Activated CD4-positive, alpha-beta T cell treated with anti-CD3 and anti-CD28 coated beads, Interleukin-2, amount 50 U/mL, for 24 hours (primary cell): ENCODE results near the gene TMEM81.
A peak's percentile ranks its signal among the peaks of the same experiment; 100 is the strongest.

Experiments
- DNase-seq, 2 donors: peaks; one replicate each; pipeline ENCODE4 v3.0.0-alpha.2; 2020; ENCODE audit warnings: low read depth in 1 of 2, low spot score in 1 of 2

The TMEM81 gene

DNA sequence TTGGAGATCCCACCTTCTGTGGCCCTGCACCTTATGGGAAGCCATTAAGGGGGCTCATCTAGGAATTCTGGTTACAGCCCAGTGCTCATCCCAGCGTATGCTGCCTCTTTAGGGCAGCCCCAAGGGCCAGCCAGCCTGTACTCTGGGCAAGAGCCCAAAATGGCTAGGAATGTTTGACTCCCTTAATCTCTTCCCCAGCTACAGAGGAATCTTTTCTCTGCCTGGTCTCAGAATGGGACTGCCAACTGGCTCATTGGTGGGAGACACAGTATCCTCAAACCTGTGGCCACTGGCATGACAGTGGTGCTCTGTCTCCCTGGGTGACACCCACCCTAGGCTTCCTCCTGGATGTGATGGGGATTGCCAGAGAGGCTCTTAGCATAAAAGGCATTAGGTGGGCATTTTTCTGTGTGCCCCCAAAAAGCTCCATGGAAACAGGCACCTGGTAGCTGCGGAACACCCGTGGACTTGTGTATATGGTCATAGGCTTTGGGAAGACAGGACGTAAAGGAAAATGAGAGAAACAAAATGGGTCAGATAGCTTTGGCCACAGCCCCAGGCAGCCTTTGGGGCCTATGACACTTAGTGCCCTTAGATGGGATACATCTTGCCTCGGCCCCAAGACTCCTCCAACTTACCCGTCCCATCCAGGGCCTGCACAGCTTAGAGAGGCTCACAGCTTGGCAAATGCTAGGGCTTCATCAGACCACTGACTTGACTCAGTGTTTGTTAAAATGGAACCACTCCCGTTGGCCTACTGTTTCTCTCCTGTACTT lies 6.9 kb downstream of the TMEM81 start:
- DNase-seq = no peak

DNA sequence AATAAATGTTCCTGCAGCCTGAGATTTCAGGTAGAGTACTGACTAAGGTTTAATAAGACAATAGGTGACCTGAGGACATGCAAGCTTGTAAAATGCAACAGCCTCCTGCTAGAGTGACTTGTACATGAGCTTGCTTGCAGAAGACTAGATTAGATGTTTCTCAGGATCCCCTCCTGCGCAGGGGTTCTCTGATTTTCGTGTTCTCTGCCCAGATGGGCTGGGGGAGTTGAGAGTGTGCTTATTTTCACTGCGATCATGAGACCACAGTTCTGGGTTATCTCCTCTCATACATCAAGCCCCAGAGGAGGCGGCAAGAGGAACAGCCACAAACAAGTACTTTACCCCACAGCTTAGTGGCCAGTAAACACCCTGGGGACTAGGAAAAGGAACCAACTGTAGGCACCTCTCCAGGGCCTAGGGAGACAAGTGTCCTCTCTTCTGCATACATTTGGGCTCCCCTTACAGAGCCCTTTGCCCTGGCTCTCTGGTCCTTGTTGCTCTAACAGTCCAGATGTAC lies 8.0 kb downstream of the TMEM81 start:
- DNase-seq = no peak

DNA sequence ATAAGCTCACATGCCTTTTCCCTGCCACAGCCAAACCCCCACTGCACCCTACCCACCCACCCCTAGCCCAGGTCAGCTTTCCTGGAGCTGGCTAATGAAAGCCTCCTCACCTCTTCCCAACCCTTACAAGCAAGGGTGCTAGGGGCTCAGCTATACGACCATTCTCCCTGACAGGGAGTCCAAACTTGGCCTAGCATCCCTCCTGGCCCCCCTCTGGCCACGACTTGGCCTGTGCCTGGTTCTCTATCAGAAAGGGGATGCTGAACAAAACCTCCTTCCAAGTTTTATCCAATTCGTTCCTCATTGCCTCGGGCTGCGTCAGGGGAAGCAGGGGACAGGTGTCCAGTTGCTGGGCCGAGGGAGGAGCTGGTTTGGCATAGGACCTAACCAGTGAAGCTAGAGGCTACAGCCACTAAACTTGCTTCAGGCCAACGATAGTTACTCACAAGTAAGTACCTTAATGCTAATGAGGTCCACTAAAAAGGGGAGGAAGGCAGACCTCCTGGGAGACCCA lies 8.6 kb downstream of the TMEM81 start:
- no peak for DNase-seq

DNA sequence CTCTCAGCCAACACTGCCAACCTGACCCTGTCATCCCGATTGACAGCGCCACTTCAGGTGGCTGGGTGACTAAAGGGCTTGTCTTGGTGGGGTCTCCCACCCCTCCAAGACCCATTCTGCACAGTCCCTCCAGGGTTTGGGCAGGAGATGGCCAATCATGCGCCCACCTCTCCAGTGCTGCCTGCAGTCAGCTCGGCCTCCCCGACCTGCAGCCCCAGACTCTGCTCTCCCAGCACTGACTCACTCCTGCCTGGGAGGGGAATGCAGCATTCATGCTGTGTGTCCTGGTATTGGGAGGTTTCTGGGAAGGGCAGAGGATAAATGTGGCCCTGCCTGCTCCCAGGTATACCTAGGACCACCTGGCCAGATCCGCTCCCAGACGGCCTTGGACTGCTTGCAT lies 9.7 kb downstream of the TMEM81 start:
- no peak for DNase-seq

DNA sequence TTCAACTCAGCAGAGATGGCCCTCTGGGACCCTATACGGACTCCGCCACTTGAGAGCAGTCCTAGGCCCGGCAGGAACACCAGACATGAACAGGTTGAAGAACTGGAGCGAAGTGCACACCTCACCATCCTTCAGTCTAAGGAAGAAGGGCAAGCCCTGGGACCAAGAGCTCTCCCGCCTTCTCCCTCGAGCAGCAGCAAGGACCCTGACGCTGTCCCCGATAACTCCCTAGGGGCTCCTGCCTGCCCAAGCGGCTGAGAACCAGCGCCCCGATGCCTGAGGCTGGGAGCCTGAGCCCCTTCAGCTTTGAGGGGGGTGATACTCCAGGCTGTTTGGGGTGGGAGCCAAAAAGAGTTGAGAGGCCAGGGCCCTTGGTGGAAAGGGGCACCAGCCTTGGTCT lies 10.2 kb downstream of the TMEM81 start:
- DNase-seq = no peak

DNA sequence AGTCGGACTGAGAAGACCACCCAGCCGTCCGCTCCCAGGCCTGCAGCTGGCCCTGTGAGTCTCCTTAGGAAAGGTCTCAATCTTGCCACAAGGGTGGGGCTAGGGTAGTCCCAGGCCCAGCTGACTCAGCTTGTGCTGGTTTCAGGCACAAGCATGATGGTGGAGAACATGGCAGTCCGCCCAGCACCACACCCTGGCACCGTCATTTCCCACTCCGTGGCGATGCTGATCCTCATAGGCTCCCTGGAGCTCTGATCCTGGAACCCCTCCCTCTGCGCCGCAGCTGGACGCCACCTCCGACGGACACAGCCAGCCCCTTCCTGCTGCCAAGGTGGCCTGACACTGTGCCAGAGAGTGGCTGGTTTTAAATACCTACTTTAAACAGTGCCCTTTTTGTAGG lies 10.7 kb downstream of the TMEM81 start:
- no peak for DNase-seq

DNA sequence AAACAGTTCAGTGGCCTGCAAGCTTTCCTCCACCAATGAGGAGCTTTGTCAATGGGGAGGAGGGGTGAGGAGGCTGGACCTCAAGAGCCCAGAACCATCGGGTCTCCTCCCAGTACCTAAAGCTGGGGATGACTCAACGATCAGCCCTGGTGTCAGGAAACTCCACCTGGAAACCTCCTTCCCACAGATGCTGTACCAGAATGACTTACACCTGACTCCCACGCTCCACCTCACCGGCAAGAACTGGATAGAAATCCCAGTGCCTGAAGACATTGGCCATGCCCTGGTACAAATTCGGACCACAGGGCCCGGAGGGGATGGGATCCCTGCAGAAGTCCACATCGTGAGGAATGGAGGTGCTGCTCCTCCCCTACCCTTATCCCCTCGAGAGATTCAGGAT lies 11.4 kb downstream of the TMEM81 start:
- no peak for DNase-seq

DNA sequence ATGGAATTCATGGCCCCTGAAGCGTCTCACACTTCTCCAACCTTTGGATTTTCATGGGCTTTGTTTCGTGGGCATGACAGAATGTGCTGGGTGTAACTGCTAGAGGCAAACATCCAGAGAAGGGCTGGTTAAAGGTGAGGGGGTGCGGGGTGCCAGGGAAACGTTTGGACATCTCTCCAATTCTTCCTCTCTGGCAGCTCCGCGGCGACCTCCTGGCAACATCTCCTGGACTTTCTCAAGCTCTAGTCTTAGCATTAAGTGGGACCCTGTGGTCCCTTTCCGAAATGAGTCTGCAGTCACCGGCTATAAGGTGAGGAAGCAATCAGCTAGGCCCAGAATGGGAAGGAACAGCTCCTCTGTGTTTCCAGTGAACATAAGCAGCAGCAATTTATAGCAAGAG lies 12.0 kb downstream of the TMEM81 start:
- DNase-seq = no peak

DNA sequence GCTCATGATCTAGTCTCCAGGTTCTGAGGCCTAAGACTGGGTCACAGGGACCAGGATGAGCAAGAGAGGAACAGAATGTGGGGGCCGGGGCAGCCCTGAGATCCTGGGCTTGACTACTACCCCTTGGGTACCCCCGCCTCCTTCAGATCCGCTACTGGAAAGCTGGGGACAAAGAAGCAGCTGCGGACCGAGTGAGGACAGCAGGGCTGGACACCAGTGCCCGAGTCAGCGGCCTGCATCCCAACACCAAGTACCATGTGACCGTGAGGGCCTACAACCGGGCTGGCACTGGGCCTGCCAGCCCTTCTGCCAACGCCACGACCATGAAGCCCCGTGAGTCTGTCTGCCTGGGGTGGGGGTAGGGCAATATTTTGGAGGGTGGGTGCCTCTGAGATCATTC lies 12.5 kb downstream of the TMEM81 start:
- DNase-seq = no peak

DNA sequence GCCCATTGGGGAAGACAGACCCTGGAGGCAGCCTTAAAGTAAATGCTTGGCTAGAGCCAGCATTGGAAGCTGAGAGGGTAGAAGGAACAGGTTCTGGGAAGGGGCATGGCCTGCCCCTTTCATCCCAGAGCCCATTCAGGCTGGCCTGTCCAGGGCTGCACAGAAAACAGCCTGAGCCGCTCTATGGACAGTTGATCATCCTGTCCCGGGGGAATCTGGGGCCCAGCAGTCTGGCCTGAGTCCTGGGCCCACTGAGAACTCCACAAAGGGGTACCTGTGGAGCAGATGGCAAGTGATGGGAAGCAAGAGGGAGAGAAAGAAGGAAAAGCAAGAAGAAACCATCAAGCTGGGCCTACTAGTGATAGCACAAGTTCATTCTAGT lies 13.2 kb downstream of the TMEM81 start:
- no peak for DNase-seq

DNA sequence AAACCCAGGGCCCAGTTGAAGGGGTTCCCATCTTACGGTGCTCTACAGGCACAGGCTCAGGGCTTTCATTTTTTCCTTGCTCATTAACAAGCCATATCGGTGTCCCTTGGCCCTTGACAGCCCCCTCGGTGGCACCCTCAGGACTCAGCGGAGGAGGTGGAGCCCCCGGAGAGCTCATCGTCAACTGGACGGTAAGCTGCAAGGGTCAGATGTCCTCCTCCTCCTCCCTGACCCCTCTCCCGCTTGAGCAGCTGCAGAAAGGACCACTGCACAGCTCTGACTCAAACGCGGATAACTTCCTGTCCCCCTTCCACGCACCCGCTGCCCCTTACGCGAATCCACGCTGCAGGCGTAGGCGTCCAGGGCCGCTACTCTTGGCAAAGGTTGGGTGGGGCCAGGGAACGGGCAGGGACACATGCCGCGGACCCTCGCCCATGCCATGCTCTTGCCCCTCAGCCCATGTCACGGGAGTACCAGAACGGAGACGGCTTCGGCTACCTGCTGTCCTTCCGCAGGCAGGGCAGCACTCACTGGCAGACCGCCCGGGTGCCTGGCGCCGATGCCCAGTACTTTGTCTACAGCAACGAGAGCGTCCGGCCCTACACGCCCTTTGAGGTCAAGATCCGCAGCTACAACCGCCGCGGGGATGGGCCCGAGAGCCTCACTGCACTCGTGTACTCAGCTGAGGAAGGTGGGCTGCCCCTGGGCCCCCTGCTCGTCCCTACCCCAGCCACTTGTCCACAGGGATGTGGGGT lies 14.7 kb downstream of the TMEM81 start:
- DNase-seq = no peak

DNA sequence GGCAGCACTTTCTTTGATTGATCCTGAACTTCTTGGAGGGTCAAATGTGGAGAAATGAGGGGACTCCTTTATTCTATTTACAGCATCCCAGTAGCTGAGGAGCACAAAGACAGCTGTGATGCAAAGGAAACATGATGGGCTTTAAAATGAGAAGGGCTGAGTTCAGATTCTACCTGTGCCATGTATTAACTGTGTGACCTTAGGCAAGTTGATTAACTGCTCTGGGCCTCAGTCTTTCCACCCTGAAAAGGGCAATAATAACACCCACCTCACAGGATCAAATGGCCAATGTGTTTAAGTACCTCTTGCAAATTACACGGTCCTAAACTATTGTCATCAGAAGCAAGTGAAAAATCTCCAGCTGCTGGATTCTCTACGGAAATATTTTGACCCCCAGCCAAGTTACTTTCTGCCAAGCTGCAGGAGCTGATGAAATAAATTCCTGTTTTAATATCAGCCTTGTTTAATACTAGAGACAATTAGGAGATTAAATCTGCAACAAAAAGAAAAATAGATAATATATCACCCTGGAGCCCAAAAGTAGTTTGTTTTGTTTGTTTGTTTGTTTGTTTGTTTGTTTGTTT lies 15.7 kb downstream of the TMEM81 start:
- no peak for DNase-seq

DNA sequence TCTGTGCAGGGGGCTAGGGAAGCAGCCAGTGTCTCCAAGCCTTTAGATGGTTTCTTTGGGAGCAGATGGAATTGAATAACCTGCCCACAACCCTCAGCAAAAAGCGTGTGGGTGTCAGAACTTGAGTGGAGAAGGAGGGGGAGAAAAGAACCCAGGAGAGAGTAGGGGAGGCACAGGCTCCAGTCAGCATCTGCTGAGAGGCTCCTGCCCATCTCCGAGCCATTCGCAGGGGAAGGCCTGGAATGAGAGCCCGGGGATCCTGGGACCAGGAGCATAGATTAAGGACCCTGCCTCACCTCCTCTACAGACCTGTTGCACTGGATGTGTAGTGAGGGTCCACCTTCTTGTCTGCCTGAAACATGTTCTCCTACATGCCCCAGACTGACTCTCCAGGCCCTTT lies 16.3 kb downstream of the TMEM81 start:
- DNase-seq = no peak

DNA sequence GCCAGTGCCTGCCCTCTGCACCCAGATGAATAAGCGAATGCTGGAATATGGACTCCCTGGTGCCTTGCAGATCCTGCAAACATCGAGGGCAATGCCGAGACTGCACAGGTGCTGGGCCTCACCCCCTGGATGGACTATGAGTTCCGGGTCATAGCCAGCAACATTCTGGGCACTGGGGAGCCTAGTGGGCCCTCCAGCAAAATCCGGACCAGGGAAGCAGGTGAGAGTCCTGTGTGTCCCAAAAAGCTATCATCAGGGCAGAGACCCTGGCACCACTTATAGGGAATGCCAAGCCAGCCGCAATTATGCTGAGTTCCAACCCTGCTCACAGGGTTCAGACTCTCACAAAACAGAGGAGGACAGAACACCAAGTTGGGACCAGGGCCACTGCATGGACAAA lies 17.2 kb downstream of the TMEM81 start:
- no peak for DNase-seq

DNA sequence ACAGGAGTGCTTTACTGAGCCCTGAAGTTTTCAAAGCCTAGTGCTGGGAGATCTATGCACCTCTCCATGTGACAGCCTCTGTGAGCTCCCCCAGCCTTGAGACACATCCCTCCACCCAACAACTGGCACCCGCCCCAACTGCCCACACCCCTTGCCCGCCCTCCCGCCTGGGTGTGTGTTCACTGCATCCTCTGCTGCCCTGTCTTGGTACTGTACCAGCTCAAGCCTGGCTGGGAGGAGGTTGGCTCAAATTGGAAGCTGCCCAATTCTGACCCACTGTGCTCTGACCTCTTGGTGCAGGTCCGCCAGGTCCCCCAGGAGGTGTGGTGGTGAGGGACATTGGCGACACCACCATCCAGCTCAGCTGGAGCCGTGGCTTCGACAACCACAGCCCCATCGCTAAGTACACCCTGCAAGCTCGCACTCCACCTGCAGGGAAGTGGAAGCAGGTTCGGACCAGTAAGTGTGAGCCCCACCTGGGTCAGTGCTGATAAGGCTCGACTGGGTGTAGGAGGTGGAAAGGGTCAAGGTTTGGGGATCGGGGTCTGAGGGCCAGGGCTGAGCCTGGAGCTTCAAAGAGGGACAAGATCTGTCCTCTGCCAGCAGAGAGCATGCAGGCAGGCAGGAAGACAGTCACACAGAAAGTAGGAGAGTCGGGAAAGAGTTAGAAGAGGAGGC lies 18.0 kb downstream of the TMEM81 start:
- no peak for DNase-seq

DNA sequence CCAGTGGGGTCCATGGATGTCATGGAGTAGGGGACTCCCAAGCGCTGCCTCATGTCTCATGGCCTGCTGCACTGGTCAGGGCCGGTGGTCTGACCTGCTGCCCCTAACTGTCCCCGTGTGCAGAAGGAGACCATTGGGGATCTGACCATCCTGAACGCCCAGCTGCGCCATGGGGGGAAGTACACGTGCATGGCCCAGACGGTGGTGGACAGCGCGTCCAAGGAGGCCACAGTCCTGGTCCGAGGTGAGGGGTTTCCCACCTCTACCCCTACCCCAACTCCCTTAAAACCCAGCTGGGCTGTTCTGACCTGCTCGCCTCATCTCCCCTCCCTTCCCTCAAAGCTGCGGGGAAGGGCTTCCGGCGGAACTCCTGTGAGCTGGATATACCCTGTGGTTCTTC lies 18.6 kb downstream of the TMEM81 start:
- no peak for DNase-seq

DNA sequence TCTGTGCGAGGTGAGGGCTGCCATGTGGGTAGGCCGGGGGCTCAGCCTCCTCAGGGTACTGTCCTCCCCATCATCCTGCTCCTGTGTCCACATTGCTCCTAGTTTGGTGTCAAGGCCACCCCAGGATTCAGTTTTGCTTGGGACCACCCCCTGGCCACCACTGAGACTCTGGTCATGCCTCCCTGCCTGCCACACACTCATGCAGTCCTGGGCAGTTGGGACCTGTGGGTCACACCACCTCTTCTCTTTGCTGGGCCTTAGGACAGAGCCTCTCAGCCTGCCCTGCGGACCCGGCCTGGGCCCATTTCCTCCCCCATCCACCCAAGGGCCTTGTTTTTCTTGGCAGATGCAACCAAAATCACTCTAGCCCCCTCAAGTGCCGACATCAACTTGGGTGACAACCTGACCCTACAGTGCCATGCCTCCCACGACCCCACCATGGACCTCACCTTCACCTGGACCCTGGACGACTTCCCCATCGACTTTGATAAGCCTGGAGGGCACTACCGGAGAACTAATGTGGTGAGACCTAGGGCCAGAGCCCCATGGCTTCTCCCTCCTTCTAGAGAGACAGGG lies 19.4 kb downstream of the TMEM81 start:
- no peak for DNase-seq

DNA sequence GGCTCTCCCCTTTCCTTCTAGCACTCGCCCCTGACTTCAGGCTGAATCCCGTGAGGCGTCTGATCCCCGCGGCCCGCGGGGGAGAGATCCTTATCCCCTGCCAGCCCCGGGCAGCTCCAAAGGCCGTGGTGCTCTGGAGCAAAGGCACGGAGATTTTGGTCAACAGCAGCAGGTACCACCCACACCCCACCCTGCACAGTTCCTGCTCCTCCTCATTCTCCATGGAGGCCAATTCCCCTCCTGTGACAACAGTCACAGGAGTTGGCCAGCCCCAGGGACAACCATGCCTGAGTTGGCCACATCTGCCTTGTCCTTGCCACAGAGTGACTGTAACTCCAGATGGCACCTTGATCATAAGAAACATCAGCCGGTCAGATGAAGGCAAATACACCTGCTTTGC lies 20.0 kb downstream of the TMEM81 start:
- no peak for DNase-seq

DNA sequence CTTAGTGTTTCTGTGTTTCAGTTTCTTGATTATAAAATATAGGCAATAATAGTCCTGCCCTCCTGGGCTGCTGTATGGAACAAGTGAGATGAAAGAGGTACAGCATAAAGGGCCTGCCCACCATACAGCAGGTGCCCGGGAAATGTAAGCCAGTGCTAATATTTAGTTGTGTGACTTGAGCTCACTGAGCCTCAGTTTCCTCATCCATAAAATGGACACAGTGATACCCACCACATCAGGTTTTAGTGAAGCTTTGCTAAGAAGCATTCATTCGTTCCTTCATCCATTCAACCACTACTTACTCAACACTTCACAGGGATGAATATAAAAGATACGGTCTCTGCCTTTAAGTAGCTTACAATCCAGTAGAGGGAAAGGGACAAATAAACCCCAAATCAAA lies 21.4 kb downstream of the TMEM81 start:
- DNase-seq = no peak

DNA sequence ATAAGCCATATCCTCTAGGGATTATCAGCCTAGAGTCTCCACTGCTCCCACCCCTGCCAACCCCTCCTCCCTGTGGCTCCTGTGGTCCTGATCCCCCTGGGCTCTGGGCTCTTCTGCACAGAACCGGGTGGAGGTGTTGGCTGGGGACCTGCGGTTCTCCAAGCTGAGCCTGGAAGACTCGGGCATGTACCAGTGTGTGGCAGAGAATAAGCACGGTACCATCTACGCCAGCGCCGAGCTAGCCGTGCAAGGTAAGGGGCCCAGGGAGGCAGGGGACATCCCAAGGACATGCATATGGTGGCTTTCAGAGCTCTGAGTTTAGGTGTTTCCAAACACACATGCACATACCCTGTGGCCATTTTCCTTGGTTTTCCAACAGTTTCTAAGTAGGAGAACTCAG lies 21.9 kb downstream of the TMEM81 start:
- DNase-seq = no peak

DNA sequence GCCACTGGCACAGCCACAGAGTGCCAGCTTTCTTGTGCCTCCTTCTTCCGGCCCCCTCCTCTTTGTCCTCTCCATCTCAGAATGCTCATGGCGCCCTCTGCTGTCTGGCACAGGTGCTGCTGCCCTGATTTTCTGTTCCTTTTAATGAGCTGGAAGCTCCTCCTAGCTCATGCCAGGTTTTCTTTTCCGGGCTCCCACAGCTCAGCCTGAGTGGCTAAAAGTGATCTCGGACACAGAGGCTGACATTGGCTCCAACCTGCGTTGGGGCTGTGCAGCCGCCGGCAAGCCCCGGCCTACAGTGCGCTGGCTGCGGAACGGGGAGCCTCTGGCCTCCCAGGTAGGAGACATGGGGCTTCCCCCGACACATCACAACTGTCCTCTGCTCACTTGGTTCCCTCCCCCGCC lies 22.6 kb downstream of the TMEM81 start:
- DNase-seq = peak; percentile 43 to 50
